Measurements from ENCODE around the gene SLC9C2. TPM values are rescaled to one million over a fixed set of nuclear protein-coding genes. Genes with fewer than 3 reads are reported as not detected.
"Not testable (repeated sequence)": the region's sequence is repeated elsewhere in the genome, so short reads cannot be mapped to it uniquely, and the experiment has no call there.

SLC9C2 gene
- total RNA-seq, 1 donor from 2014 or later: 0.51 TPM

DNA sequence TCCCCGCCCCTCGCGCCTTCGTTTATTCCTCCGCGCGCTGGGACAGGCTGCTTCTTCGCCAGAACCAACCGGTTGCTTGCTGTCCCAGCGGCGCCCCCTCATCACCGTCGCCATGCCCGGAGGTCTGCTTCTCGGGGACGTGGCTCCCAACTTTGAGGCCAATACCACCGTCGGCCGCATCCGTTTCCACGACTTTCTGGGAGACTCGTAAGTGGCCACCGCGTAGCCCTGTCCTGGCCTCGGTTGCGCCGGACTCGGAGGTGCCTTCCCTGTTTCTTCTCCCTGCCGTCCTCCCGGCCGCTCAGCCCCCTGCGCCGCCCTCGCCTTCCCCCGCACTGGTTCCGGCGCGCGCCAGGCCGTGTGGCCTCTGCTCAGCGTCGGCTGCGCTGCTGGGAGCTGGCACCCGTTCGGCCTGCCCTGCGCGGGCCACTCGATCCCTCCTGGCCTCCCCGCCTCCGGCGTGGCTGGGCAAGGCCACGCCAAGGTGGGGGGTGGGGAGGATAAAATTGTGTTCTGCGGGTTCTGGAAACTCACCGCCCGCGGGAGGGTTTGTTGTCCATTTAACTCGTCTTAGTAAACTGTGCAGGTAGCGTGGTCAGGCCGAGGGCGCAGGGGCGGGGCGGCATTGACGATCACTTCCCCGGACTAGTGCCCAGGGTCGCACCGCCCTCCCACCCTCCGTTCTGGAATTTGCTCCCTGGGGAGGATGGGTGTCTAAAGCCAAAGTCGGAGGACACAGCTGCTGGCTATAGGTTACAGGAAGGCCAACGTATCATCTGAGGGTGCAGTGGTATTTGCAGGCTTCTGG lies 125.4 kb downstream of the SLC9C2 start, which contains the start of gene PRDX6:
TSS of gene PRDX6 (plus strand) at position 50 of the 808 bp plus-strand sequence. CDS start at position 113, 63 bp downstream.
- TF ChIP-seq, protein P1, sequence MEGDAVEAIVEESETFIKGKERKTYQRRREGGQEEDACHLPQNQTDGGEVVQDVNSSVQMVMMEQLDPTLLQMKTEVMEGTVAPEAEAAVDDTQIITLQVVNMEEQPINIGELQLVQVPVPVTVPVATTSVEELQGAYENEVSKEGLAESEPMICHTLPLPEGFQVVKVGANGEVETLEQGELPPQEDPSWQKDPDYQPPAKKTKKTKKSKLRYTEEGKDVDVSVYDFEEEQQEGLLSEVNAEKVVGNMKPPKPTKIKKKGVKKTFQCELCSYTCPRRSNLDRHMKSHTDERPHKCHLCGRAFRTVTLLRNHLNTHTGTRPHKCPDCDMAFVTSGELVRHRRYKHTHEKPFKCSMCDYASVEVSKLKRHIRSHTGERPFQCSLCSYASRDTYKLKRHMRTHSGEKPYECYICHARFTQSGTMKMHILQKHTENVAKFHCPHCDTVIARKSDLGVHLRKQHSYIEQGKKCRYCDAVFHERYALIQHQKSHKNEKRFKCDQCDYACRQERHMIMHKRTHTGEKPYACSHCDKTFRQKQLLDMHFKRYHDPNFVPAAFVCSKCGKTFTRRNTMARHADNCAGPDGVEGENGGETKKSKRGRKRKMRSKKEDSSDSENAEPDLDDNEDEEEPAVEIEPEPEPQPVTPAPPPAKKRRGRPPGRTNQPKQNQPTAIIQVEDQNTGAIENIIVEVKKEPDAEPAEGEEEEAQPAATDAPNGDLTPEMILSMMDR (IDR thresholded peaks at IDR 0.05; ENCODE audit: unreplicated experiment): no peak
- Mint-ChIP-seq H3K27ac (ENCODE audit: unreplicated experiment) (peak within 1 kb of the TSS; percentile 53), H3K27me3 (ENCODE audit: unreplicated experiment) (peaks cover 2% of the 10 kb centered on the region), H3K4me1 (ENCODE audit: unreplicated experiment) (peaks cover 21% of the 10 kb centered on the region), H3K36me3 (ENCODE audit: low read depth, unreplicated experiment) (peaks cover 17% of the 10 kb centered on the region), H3K9me3 (ENCODE audit: unreplicated experiment) (no peaks in the 10 kb centered on the region), H3K4me3 (ENCODE audit: unreplicated experiment) (peak within 1 kb of the TSS; percentile 90)
- DNase-seq (ENCODE audit: low spot score): peak; percentile 58

DNA sequence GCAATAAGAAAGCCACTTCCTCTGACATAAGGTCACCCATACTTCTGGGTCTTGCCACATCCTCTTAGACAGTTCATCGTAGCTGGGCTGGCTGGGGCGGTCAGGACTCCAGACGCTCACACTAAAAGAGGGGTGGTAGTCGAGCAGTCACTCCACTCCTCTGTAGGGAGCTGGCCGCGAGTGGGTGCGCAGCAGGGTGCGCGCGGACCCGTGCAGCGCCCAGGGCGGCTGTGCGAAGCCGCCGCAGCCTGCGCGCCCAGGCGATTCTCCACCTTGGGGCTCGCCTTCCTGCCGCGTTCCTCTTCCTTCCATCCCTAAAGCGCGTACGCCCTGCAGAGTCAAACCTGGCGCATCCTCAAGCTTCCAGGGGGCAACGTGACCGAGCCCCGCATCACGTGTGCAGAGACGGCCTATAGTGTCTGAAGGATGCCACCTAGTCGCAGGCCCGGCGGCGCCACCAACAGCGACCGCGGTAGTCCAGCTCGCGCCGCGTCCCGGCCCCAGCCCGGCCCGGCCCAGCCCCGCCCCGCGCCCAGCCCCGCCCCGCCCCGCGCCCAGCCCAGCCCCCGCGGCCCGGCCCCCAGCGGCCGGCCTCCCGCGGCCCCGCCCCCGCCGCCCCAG lies 126.1 kb downstream of the SLC9C2 start:
- H3K27ac Mint-ChIP-seq (ENCODE audit: unreplicated experiment): peak overlapping the region; percentile 30
- peak overlapping the region; percentile 90 for H3K4me3 Mint-ChIP-seq (ENCODE audit: unreplicated experiment)
- H3K36me3 Mint-ChIP-seq (ENCODE audit: low read depth, unreplicated experiment): peaks cover 16% of the 10 kb centered on the region
- TF ChIP-seq, protein P1 (IDR thresholded peaks at IDR 0.05; ENCODE audit: unreplicated experiment): no peak
- DNase-seq (ENCODE audit: low spot score): peak; percentile 83
- peaks cover 4% of the 10 kb centered on the region for H3K27me3 Mint-ChIP-seq (ENCODE audit: unreplicated experiment)
- H3K4me1 Mint-ChIP-seq (ENCODE audit: unreplicated experiment): peaks cover 21% of the 10 kb centered on the region
- H3K9me3 Mint-ChIP-seq (ENCODE audit: unreplicated experiment): peaks cover 3% of the 10 kb centered on the region

DNA sequence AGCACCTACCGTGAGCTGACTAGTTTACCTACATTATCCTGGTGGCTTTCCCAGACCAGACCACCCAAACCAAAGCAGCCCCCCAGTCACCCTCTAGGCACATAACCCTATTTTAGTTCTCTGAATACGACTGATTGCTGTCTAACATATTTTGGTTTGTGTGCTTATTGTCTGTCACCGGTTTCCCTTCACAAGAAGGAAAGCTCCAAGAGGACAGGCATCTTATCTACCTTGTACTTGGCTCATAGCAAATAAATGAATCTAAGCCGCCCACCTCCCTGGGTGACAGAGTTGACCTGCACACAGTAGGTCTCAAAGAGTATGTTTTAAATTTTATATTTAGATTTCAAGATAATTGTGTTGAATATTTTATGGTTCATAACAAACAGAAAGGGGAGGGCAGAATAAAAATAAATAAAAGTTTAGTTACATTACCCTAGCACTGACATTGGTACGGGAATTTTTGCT lies 126.6 kb downstream of the SLC9C2 start:
- Mint-ChIP-seq H3K4me1 (ENCODE audit: unreplicated experiment) (peaks cover 21% of the 10 kb centered on the region), H3K27me3 (ENCODE audit: unreplicated experiment) (peaks cover 4% of the 10 kb centered on the region), H3K9me3 (ENCODE audit: unreplicated experiment) (peaks cover 3% of the 10 kb centered on the region), H3K27ac (ENCODE audit: unreplicated experiment) (peak overlapping the region; percentile 30), H3K36me3 (ENCODE audit: low read depth, unreplicated experiment) (peaks cover 18% of the 10 kb centered on the region), H3K4me3 (ENCODE audit: unreplicated experiment) (peak overlapping the region; percentile 89)
- DNase-seq (ENCODE audit: low spot score): no peak
- TF ChIP-seq, protein P1 (IDR thresholded peaks at IDR 0.05; ENCODE audit: unreplicated experiment): no peak

DNA sequence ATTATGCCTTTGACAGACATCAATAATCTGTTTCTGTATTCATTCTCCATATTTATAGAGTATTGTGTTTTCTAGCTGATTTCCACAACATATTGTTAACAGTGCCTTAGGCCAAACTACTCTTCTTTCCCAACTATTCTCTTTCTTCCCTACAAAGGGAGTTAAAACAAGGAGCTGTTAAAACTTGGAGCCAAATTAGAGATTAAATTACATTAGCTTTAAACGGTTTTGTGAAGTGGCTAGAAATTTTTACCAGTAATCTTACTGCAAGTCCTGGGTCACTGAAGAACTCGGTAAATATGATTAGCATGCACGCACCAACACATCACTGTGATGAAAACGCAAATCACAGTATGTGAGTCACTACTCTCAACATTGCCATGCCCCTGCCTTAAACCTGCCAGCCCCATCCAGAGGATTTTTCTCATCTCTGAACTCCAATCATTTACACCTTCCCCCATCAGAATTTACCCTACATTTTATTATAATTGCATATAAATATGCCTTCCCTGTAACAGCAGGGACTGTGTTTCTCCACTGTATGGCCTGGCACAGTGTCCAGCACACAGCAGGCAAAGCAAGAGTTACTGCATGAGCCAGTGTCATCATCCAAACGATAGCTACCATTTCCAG lies 127.2 kb downstream of the SLC9C2 start:
- Mint-ChIP-seq H3K27ac (ENCODE audit: unreplicated experiment) (no peak overlapping the region), H3K36me3 (ENCODE audit: low read depth, unreplicated experiment) (peaks cover 19% of the 10 kb centered on the region), H3K4me3 (ENCODE audit: unreplicated experiment) (peak overlapping the region; percentile 89), H3K9me3 (ENCODE audit: unreplicated experiment) (peaks cover 3% of the 10 kb centered on the region), H3K27me3 (ENCODE audit: unreplicated experiment) (peaks cover 4% of the 10 kb centered on the region), H3K4me1 (ENCODE audit: unreplicated experiment) (peaks cover 21% of the 10 kb centered on the region)
- DNase-seq (ENCODE audit: low spot score): no peak
- TF ChIP-seq, protein P1 (IDR thresholded peaks at IDR 0.05; ENCODE audit: unreplicated experiment): no peak

DNA sequence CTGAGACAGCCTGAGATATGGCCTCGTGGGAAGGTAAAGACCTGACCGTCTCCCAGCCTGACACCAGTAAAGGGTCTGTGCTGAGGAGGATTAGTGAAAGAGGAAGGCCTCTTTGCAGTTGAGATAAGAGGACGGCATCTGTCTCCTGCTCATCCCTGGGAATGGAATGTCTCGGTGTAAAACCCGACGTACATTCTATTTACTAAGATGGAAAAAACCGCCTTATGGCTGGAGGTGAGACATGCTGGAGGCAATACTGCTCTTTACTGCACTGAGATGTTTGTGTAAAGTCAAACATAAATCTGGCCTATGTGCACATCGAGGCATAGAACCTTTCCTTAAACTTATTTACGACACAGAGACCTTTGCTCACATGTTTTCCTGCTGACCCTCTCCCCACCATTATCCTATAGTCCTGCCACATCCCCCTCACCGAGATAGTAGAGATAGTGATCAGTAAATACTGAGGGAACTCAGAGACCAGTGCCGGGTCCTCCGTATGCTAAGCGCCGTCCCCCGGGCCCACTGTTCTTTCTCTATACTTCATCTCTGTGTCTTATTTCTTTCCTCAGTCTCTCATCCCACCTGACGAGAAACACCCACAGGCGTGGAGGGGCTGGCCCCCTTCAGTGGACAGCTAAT lies 128.0 kb downstream of the SLC9C2 start:
- not testable (repeated sequence) for H3K4me3 Mint-ChIP-seq (ENCODE audit: unreplicated experiment); DNase-seq (ENCODE audit: low spot score); H3K27me3 Mint-ChIP-seq (ENCODE audit: unreplicated experiment); H3K9me3 Mint-ChIP-seq (ENCODE audit: unreplicated experiment); H3K27ac Mint-ChIP-seq (ENCODE audit: unreplicated experiment)
- Mint-ChIP-seq H3K36me3 (ENCODE audit: low read depth, unreplicated experiment) (peaks cover 27% of the 10 kb centered on the region), H3K4me1 (ENCODE audit: unreplicated experiment) (peaks cover 18% of the 10 kb centered on the region)
